Erythroblast (primary cell): ENCODE data around the gene FAM20C.
"Not testable (repeated sequence)": the region's sequence is repeated elsewhere in the genome, so short reads cannot be mapped to it uniquely, and the experiment has no call there.

ENCODE experiments used
- GATA1 ChIP-seq: IDR thresholded peaks from 2 replicates; pipeline ENCODE4 v1.6.1; 2011; ENCODE audit warnings: low read depth, mild to moderate bottlenecking, control low read depth, low read length, moderate library complexity
- POLR2A ChIP-seq: IDR thresholded peaks from 2 replicates; pipeline ENCODE4 v1.6.1; 2011; ENCODE audit warnings: mild to moderate bottlenecking, low read length

DNA sequence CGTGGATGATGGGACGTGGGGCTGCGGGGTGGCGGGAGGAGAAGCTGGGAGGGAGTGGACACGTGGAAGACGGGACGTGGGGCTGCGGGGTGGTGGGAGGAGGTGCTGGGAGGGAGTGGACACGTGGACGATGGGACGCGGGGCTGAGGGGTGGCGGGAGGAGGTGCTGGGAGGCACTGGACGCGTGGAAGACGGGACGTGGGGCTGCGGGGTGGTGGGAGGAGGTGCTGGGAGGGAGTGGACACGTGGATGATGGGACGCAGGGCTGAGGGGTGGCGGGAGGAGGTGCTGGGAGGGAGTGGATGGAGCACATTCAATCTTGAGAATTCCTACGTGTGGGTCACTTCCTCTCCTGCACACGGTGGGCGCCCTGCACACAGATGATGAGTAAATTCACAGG, 104.8 kb downstream of the FAM20C start:
- not testable (repeated sequence) for TF ChIP-seq POLR2A, GATA1
